ENCODE data around the gene PLK3. TPM values are rescaled to one million over a fixed set of nuclear protein-coding genes. Genes with fewer than 3 reads are reported as not detected.
A peak's percentile ranks its signal among the peaks of the same experiment; 100 is the strongest.

The PLK3 gene
- total and polyA plus RNA-seq, 3 experiments from 2014 or later, result 22.5 to 114 (median 104) TPM

DNA sequence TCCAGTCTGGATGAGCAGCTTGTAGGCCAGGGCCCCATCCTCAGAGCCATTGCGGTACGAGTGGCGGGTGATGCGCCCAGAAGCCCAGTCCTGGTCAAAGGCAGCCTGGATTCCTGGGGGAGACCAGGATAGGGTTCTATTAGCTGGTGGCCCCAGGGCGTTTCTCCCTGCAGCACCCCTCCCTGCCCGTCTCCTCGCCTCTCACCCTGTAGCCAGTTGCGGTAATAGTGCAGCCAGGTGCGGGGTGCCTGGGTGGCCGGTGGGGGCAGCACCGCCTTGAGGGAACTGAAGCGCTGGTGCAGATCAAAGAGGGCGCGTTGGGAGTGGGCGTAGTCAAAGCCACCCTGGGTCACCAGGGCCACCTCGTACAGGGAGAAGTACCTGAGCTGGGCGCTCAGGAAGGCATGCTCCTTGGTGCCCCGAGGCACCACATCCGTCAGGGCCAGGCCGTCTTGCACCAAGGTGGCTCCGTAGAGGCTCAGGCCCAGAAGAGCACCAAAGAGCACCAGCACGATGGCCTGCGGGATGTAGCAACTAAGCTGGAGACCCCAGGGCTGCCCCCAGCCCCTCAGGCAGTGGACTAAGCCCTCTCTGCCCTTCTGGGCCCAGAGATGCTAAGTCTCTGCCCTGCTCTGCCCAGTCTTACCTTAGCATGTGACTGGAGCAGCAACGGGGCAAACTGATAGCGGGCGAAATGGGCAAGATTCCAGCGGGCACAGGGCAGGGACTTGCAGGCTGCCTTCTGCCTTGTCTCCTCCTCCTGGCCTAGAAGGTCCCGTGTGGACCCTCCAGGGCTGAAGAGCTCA lies 27.2 kb downstream of the PLK3 start:
- H3K27ac ChIP-seq (ENCODE audit: low read depth, low read length), result no peak overlapping the region
- no peaks in the 10 kb centered on the region for H3K9me3 ChIP-seq (ENCODE audit: low read length)
- ChIA-PET CTCF (interaction anchor here (2.5 kb wide), 1 partner anchor 27 kb away, joined by 8 read pairs; the partner anchor contains the start of gene PLK3), POLR2A (interaction anchor here (0.8 kb wide), 1 partner anchor 27 kb away, joined by 4 read pairs; the partner anchor contains the start of gene PLK3)
- H3K4me1 Mint-ChIP-seq, result no peaks in the 10 kb centered on the region
- no peak overlapping the region for H3K4me3 ChIP-seq (ENCODE audit: low read length)
- no peaks in the 10 kb centered on the region for H3K9me3 Mint-ChIP-seq
- no peaks in the 10 kb centered on the region for H3K36me3 Mint-ChIP-seq
- H3K27ac Mint-ChIP-seq, result peak overlapping the region in 1 of 8 donors; percentile 22
- H3K27me3 ChIP-seq (ENCODE audit: insufficient read depth, low read length, poor library complexity, severe bottlenecking), result no peaks in the 10 kb centered on the region
- H3K4me3 Mint-ChIP-seq, result no peak overlapping the region
- no peak for DNase-seq
- H3K27me3 Mint-ChIP-seq, result no peaks in the 10 kb centered on the region
- H3K36me3 ChIP-seq (ENCODE audit: insufficient read depth, low read length), result no peaks in the 10 kb centered on the region
- H3K4me1 ChIP-seq (ENCODE audit: insufficient read depth, low read length), result no peaks in the 10 kb centered on the region

DNA sequence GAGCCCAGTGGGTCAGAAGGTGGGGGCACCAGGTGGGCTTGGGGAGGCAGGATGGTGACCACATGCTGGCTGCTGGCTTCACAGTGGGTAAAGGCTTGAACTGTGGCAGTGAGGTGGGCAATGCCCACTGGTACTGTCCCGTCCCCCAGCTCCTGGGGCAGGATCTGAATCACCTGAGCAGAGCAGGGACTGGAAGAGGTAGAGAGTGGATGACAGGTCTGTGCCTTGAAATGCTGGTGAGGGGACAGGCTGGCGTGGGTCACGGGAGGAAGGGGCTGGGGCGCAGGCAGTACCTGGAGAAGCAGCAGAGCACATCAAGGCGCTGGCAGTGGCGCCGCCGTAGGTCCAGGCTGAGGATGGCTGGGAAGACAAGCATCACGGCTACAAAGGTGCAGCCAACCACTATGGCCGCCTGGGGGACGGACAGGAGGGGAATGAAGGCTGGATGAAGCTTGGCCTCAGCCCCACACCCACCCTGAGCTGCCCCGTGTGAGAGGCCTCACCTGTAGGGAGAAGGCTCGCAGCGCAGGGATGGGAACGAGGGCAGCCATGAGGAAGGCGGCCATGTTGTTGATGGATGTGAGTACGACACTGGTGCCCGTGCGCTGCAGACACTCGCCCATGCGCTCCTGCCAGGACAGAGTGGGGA lies 27.9 kb downstream of the PLK3 start:
- no peaks in the 10 kb centered on the region for H3K9me3 Mint-ChIP-seq
- CTCF ChIA-PET, result interaction anchor here (2.5 kb wide), 1 partner anchor 28 kb away, joined by 8 read pairs; the partner anchor contains the start of gene PLK3

DNA sequence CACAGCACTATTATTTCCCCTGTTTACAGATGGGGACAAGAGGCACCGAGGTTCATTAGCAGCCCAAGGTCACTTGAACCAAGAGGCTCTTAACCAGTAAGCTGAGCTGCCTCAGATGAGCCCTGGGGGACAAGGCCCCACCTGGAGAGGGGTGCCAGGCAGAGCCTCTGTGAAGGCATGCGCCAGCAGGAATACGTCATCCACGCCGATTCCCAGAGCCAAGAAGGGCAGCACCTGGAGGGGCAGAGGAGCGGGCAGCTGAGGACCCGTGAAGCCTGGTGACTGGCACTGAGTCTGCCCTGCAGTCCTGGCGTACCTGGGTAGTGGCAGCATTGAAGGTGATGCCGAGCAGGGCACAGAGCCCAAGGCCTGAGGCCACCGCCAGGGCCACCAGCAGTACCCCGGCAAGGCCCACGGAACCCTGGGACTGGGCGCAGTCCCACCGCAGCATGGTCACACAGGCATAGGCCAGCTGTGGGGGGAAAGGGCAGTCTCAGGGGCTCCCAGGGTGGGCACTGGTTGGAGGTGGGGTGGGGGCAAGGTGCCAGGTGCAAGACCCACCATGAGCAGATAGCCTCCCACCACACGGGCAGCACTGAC lies 28.8 kb downstream of the PLK3 start:
- H3K4me3 ChIP-seq (ENCODE audit: low read length), result no peak overlapping the region
- Mint-ChIP-seq H3K4me1 (no peaks in the 10 kb centered on the region), H3K4me3 (no peak overlapping the region), H3K36me3 (no peaks in the 10 kb centered on the region), H3K27me3 (no peaks in the 10 kb centered on the region), H3K9me3 (no peaks in the 10 kb centered on the region), H3K27ac (no peak overlapping the region)
- H3K36me3 ChIP-seq (ENCODE audit: insufficient read depth, low read length), result no peaks in the 10 kb centered on the region
- no peak overlapping the region for H3K27ac ChIP-seq (ENCODE audit: low read depth, low read length)
- CTCF ChIA-PET, result interaction anchor here (1.0 kb wide), 1 partner anchor 185 kb away, joined by 3 read pairs; no protein-coding TSS in a partner anchor
- no peaks in the 10 kb centered on the region for H3K4me1 ChIP-seq (ENCODE audit: insufficient read depth, low read length)
- no peaks in the 10 kb centered on the region for H3K27me3 ChIP-seq (ENCODE audit: insufficient read depth, low read length, poor library complexity, severe bottlenecking)
- DNase-seq, result no peak
- H3K9me3 ChIP-seq (ENCODE audit: low read length), result no peaks in the 10 kb centered on the region
- POLR2A ChIA-PET, result no interaction called here

More for the DNA sequence above, 27.9 kb downstream of the PLK3 start:
- POLR2A ChIA-PET, result no interaction called here
- Mint-ChIP-seq H3K4me3 (peak overlapping the region in 1 of 7 donors; percentile 24), H3K27me3 (no peaks in the 10 kb centered on the region), H3K36me3 (no peaks in the 10 kb centered on the region), H3K4me1 (no peaks in the 10 kb centered on the region), H3K27ac (peak overlapping the region in 1 of 8 donors; percentile 22)
- no peaks in the 10 kb centered on the region for H3K27me3 ChIP-seq (ENCODE audit: insufficient read depth, low read length, poor library complexity, severe bottlenecking)
- no peaks in the 10 kb centered on the region for H3K9me3 ChIP-seq (ENCODE audit: low read length)
- no peaks in the 10 kb centered on the region for H3K4me1 ChIP-seq (ENCODE audit: insufficient read depth, low read length)
- no peaks in the 10 kb centered on the region for H3K36me3 ChIP-seq (ENCODE audit: insufficient read depth, low read length)
- H3K27ac ChIP-seq (ENCODE audit: low read depth, low read length), result no peak overlapping the region
- no peak overlapping the region for H3K4me3 ChIP-seq (ENCODE audit: low read length)
- DNase-seq, result no peak

DNA sequence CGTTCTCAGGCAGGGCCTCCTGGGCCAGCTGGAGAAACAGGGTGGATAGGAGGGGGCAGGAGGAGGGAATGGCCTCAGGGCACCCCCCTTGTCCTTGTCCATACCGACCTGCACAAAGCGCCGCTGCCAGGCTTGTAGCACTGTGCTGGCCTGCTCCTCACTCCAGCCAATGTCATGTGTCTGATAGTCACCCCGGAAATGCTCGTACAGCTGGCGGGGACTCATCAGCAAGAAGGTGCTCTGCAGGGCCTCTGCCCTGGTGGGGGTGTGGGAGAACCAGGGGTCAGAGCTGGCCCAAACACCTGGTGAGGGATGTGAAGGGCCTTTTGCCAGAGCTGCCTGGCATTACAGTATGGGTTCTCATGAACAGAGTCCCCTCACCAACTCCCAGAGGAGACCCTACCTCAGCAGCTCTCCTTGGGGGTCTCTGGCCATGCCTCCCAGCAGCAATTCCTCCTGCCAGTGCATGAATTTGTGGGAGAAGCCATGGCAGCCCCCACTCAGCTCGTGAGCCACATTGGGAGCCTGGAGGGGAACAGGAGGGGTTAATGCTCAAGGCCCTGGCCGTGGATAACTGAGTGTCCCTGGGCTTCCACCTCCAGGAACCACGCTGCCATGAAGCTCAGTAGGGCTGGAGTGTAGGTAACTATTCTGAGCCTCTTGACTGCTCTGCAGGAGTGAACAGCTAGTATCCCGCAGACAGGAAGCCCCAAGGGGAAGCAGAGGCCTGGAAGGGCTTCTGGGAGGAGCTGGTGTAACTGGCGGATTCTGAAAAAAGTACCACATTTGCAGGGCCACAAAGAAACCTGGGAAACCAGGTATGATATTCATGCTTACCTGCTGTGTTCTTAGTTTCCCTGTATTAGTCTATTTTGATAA lies 29.6 kb downstream of the PLK3 start:
- no peaks in the 10 kb centered on the region for H3K9me3 ChIP-seq (ENCODE audit: low read length)
- H3K27ac Mint-ChIP-seq, result peak overlapping the region in 1 of 8 donors; percentile 74
- H3K4me3 ChIP-seq (ENCODE audit: low read length), result no peak overlapping the region
- no peaks in the 10 kb centered on the region for H3K4me1 ChIP-seq (ENCODE audit: insufficient read depth, low read length)
- no peaks in the 10 kb centered on the region for H3K9me3 Mint-ChIP-seq
- no peaks in the 10 kb centered on the region for H3K36me3 ChIP-seq (ENCODE audit: insufficient read depth, low read length)
- no peaks in the 10 kb centered on the region for H3K4me1 Mint-ChIP-seq
- CTCF ChIA-PET, result interaction anchor here (1.0 to 1.2 kb wide), 2 partner anchors 37 to 184 kb away, joined by 3 to 4 read pairs; no protein-coding TSS in a partner anchor
- H3K27ac ChIP-seq (ENCODE audit: low read depth, low read length), result no peak overlapping the region
- H3K27me3 Mint-ChIP-seq, result no peaks in the 10 kb centered on the region
- POLR2A ChIA-PET, result no interaction called here
- DNase-seq, result no peak
- H3K36me3 Mint-ChIP-seq, result no peaks in the 10 kb centered on the region
- H3K4me3 Mint-ChIP-seq, result no peak overlapping the region
- no peaks in the 10 kb centered on the region for H3K27me3 ChIP-seq (ENCODE audit: insufficient read depth, low read length, poor library complexity, severe bottlenecking)

DNA sequence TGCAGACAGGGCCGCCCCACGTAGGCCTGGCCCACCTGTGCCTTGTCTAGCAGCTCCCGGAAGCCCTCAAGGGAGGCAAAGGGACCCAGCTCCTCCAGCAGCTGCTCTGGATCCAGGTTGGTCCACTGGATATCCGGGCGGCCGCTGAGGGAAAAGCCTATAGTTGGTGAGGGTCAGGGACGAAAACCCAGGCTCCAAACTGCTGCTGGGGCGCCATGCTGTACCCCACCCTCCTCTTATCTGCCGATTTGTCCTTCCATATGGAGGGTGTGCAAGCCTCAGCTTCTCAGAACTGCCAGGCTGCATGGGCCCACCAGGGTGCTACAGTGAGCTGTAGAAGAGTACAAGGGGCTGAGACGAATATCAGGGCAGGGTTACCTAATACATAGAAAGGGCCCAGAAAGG lies 30.7 kb downstream of the PLK3 start:
- Mint-ChIP-seq H3K9me3 (no peaks in the 10 kb centered on the region), H3K27me3 (peaks cover 0 to under 1% of the 10 kb centered on the region in 2 donors), H3K4me3 (peak overlapping the region in 1 of 7 donors; percentile 4), H3K27ac (peak overlapping the region in 1 of 8 donors; percentile 17), H3K4me1 (peaks cover 3 to 5% (median 5%) of the 10 kb centered on the region in 3 donors), H3K36me3 (no peaks in the 10 kb centered on the region)
- DNase-seq, result no peak
- no peaks in the 10 kb centered on the region for H3K36me3 ChIP-seq (ENCODE audit: insufficient read depth, low read length)
- no peaks in the 10 kb centered on the region for H3K27me3 ChIP-seq (ENCODE audit: insufficient read depth, low read length, poor library complexity, severe bottlenecking)
- no peaks in the 10 kb centered on the region for H3K4me1 ChIP-seq (ENCODE audit: insufficient read depth, low read length)
- H3K9me3 ChIP-seq (ENCODE audit: low read length), result no peaks in the 10 kb centered on the region
- ChIA-PET POLR2A (no interaction called here), CTCF (no interaction called here)
- H3K4me3 ChIP-seq (ENCODE audit: low read length), result no peak overlapping the region
- no peak overlapping the region for H3K27ac ChIP-seq (ENCODE audit: low read depth, low read length)

DNA sequence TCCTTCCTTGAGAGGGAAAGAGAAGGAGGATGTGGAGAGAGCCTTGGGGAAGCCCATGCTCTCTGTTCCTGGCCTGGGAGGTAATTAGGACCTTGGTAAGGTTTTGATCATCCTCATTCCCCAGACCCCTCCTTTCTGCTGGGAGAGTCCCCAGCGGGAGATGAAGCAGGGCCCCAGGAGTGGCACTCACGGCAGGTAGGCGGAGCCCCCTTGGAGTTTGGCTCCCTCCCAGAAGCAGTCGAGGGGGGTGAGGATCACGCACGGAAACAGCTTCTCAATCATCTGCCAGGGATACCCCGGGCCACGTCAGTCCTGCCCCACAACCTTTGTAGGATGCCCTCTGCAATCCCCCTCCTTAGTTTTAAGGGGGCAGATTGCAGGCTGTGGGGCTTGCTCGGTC lies 31.3 kb downstream of the PLK3 start:
- Mint-ChIP-seq H3K27ac (no peak overlapping the region), H3K9me3 (no peaks in the 10 kb centered on the region), H3K27me3 (peaks cover 0 to 2% of the 10 kb centered on the region in 2 donors), H3K4me3 (peak overlapping the region in 1 of 7 donors; percentile 4), H3K4me1 (peaks cover 5 to 8% (median 7%) of the 10 kb centered on the region in 3 donors), H3K36me3 (no peaks in the 10 kb centered on the region)
- Histone ChIP-seq H3K27ac (ENCODE audit: low read depth, low read length) (no peak overlapping the region), H3K9me3 (ENCODE audit: low read length) (no peaks in the 10 kb centered on the region), H3K4me1 (ENCODE audit: insufficient read depth, low read length) (no peaks in the 10 kb centered on the region), H3K36me3 (ENCODE audit: insufficient read depth, low read length) (no peaks in the 10 kb centered on the region), H3K4me3 (ENCODE audit: low read length) (no peak overlapping the region), H3K27me3 (ENCODE audit: insufficient read depth, low read length, poor library complexity, severe bottlenecking) (no peaks in the 10 kb centered on the region)
- POLR2A ChIA-PET, result no interaction called here
- CTCF ChIA-PET, result no interaction called here
- no peak for DNase-seq

DNA sequence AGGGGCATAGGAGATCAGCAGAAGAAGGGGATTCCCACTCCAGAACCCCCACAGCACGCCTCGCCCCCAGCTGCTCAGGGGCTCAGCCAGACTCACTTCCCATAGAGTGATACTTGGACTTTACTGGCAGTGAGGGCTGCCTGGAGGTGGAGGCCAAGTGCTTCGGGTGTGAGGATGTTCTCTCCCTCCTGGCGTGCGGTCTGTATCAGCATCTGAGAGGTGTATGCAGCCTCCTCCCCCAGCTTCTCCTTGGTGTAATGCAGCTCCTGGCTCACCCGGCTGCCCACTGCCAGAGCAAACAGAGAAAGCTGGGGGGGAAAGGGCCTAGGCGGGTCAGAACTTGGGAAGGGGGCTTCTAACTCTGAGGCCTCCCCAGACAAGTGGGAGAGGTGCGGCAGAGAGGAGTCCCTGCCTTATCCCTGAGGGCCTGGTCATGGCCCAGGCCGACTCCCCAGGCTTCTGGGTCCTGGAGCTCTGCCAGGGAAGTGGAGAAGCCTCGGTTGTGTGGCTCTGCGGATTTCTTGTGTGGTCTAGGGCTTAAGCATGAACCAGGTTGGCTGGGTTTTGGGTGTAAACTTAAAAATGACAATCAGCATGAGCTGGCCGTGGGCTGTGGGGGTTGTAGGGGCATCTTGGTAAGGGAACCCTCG lies 32.0 kb downstream of the PLK3 start:
- Histone ChIP-seq H3K4me1 (ENCODE audit: insufficient read depth, low read length) (no peaks in the 10 kb centered on the region), H3K27me3 (ENCODE audit: insufficient read depth, low read length, poor library complexity, severe bottlenecking) (no peaks in the 10 kb centered on the region), H3K9me3 (ENCODE audit: low read length) (no peaks in the 10 kb centered on the region), H3K4me3 (ENCODE audit: low read length) (no peak overlapping the region), H3K27ac (ENCODE audit: low read depth, low read length) (no peak overlapping the region), H3K36me3 (ENCODE audit: insufficient read depth, low read length) (no peaks in the 10 kb centered on the region)
- POLR2A ChIA-PET, result no interaction called here
- no peak for DNase-seq
- Mint-ChIP-seq H3K36me3 (no peaks in the 10 kb centered on the region), H3K27me3 (peaks cover 0 to 2% of the 10 kb centered on the region in 2 donors), H3K27ac (peak overlapping the region in 1 of 8 donors; percentile 36), H3K4me1 (peaks cover 5 to 8% (median 7%) of the 10 kb centered on the region in 3 donors), H3K4me3 (no peak overlapping the region), H3K9me3 (no peaks in the 10 kb centered on the region)
- CTCF ChIA-PET, result interaction anchor here (0.9 kb wide), 1 partner anchor 46 kb away, joined by 3 read pairs; no protein-coding TSS in a partner anchor

Measured in CD8-positive, alpha-beta memory T cell (primary cell).